WTC11 (cell line): ENCODE measurements around the gene TPBGL. TPM values are rescaled to one million over a fixed set of nuclear protein-coding genes. Genes with fewer than 3 reads are reported as not detected.

Experiments
- ATAC-seq: fragments of 200-7000 bp; cut with Tn5 transposase; 2 replicates; pipeline ENCODE4 v1.10.0; 2021; ENCODE audit warnings: mild to moderate bottlenecking, moderate library complexity
- CTCF ChIA-PET: fragments of 300-600 bp; sonication (Branson Sonifier 250); formaldehyde crosslinking; loops from one replicate; lab custom pipeline; 2021; ENCODE audit warnings: antibody characterized with exemption; lab: Charles Lee
- POLR2A ChIA-PET: fragments of 350-600 bp; sonication (Branson Sonifier 250); formaldehyde crosslinking; loops from one replicate; lab custom pipeline; 2021; ENCODE audit warnings: antibody characterized with exemption; lab: Charles Lee
- DNase-seq: peaks from one replicate; pipeline ENCODE4 v3.0.0; 2021; ENCODE audit warnings: low spot score
- H3K27ac Mint-ChIP-seq: 2 replicates; pipeline ENCODE4 v1.8.0; 2021; ENCODE audit warnings: mixed read lengths
- H3K27me3 Mint-ChIP-seq: 2 replicates; pipeline ENCODE4 v1.8.0; 2021; ENCODE audit warnings: low read depth, mild to moderate bottlenecking, moderate library complexity, mixed read lengths
- H3K36me3 Mint-ChIP-seq: 2 replicates; pipeline ENCODE4 v1.8.0; 2021; ENCODE audit warnings: mixed read lengths
- H3K4me1 Mint-ChIP-seq: 2 replicates; pipeline ENCODE4 v1.8.0; 2022; ENCODE audit warnings: mixed read lengths
- H3K4me3 Mint-ChIP-seq: 2 replicates; pipeline ENCODE4 v1.8.0; 2021; ENCODE audit warnings: mild to moderate bottlenecking, moderate library complexity, mixed read lengths
- H3K9me3 Mint-ChIP-seq: 2 replicates; pipeline ENCODE4 v1.8.0; 2021; ENCODE audit warnings: mixed read lengths
- ATF3 ChIP-seq: sonication (generic); formaldehyde crosslinking; conservative IDR thresholded peaks from 2 replicates; pipeline ENCODE4 v1.8.1; 2022; ENCODE audit warnings: mild to moderate bottlenecking, missing genetic modification reagents
- CREB1 ChIP-seq: sonication (generic); formaldehyde crosslinking; IDR thresholded peaks from 2 replicates; pipeline ENCODE4 v1.8.0; 2023; ENCODE audit warnings: mild to moderate bottlenecking, missing genetic modification reagents
- ELF4 ChIP-seq: sonication (generic); formaldehyde crosslinking; IDR thresholded peaks from 2 replicates; pipeline ENCODE4 v1.8.1; 2022; ENCODE audit warnings: low read depth, mild to moderate bottlenecking, moderate library complexity, missing genetic modification reagents
- ESRRA ChIP-seq: sonication (generic); formaldehyde crosslinking; IDR thresholded peaks from 2 replicates; pipeline ENCODE4 v1.8.1; 2022; ENCODE audit warnings: mild to moderate bottlenecking, missing genetic modification reagents, borderline replicate concordance
- GTF2I ChIP-seq: fragments of 250-450 bp; sonication (Bioruptor Pico); conservative IDR thresholded peaks from 2 replicates; pipeline ENCODE4 v1.4.0; 2021; ENCODE audit warnings: mild to moderate bottlenecking
- IRF1 ChIP-seq: sonication (generic); formaldehyde crosslinking; IDR thresholded peaks from 2 replicates; pipeline ENCODE4 v1.8.0; 2023; ENCODE audit warnings: missing genetic modification reagents
- MAX ChIP-seq: sonication (generic); formaldehyde crosslinking; IDR thresholded peaks from 2 replicates; pipeline ENCODE4 v1.8.0; 2022; ENCODE audit warnings: mild to moderate bottlenecking, missing genetic modification reagents
- NFATC4 ChIP-seq: fragments of 250-450 bp; sonication (Bioruptor Pico); IDR thresholded peaks from 2 replicates; pipeline ENCODE4 v1.9.0; 2021; ENCODE audit warnings: mild to moderate bottlenecking
- NFE2L1 ChIP-seq: sonication (generic); formaldehyde crosslinking; IDR thresholded peaks from 2 replicates; pipeline ENCODE4 v1.8.1; 2023; ENCODE audit warnings: missing genetic modification reagents
- NR3C1 ChIP-seq: sonication (generic); formaldehyde crosslinking; conservative IDR thresholded peaks from 2 replicates; pipeline ENCODE4 v1.8.1; 2023; ENCODE audit warnings: low read depth, mild to moderate bottlenecking, missing genetic modification reagents
- OVOL2 ChIP-seq: fragments of 250-450 bp; sonication (Bioruptor Pico); IDR thresholded peaks from 2 replicates; pipeline ENCODE4 v1.9.0; 2021; ENCODE audit warnings: mild to moderate bottlenecking, borderline replicate concordance
- SMAD4 ChIP-seq: sonication (generic); formaldehyde crosslinking; IDR thresholded peaks from 2 replicates; pipeline ENCODE4 v1.8.0; 2022; ENCODE audit warnings: mild to moderate bottlenecking, missing genetic modification reagents
- TCF7 ChIP-seq: sonication (generic); formaldehyde crosslinking; IDR thresholded peaks from 2 replicates; pipeline ENCODE4 v1.8.0; 2022; ENCODE audit warnings: mild to moderate bottlenecking, low read depth, missing genetic modification reagents, moderate library complexity
- TEAD1 ChIP-seq: sonication (generic); formaldehyde crosslinking; IDR thresholded peaks from 2 replicates; pipeline ENCODE4 v1.8.0; 2022; ENCODE audit warnings: mild to moderate bottlenecking, missing genetic modification reagents
- USF1 ChIP-seq: sonication (generic); formaldehyde crosslinking; IDR thresholded peaks from 2 replicates; pipeline ENCODE4 v1.8.0; 2022; ENCODE audit warnings: mild to moderate bottlenecking, missing genetic modification reagents
- ZNF121 ChIP-seq: sonication (generic); formaldehyde crosslinking; IDR thresholded peaks from 2 replicates; pipeline ENCODE4 v1.8.0; 2023; ENCODE audit warnings: missing genetic modification reagents
- ZNF138 ChIP-seq: sonication (generic); formaldehyde crosslinking; conservative IDR thresholded peaks from 2 replicates; pipeline ENCODE4 v1.8.1; 2022; ENCODE audit warnings: mild to moderate bottlenecking, moderate library complexity, missing genetic modification reagents
- ZNF396 ChIP-seq: fragments of 250-450 bp; sonication (Bioruptor Pico); IDR thresholded peaks from 2 replicates; pipeline ENCODE4 v1.8.0; 2021; ENCODE audit warnings: mild to moderate bottlenecking, moderate library complexity, borderline replicate concordance
- total RNA-seq: library from RNA; stranded (reverse); gene quantifications from 3 replicates; pipeline ENCODE4 v1.2.3, GENCODE V29; 2021
- TF ChIP-seq, protein P1 (sequence below): fragments of 250-450 bp; sonication (Bioruptor Pico); IDR thresholded peaks from 2 replicates; pipeline ENCODE4 v1.9.0; 2021; ENCODE audit warnings: moderate library complexity, mild to moderate bottlenecking, inconsistent platforms, borderline replicate concordance
- TF ChIP-seq, protein P2 (sequence below): sonication (generic); formaldehyde crosslinking; IDR thresholded peaks from 2 replicates; pipeline ENCODE4 v1.8.0; 2022; ENCODE audit warnings: missing genetic modification reagents
- TF ChIP-seq, protein P3 (sequence below): sonication (generic); formaldehyde crosslinking; IDR thresholded peaks from 2 replicates; pipeline ENCODE4 v1.8.1; 2023; ENCODE audit warnings: mild to moderate bottlenecking, missing genetic modification reagents, moderate library complexity
- TF ChIP-seq, protein P4 (sequence below): sonication (generic); formaldehyde crosslinking; IDR thresholded peaks from 2 replicates; pipeline ENCODE4 v1.8.0; 2023; ENCODE audit warnings: mild to moderate bottlenecking, missing genetic modification reagents
- TF ChIP-seq, protein P5 (sequence below): fragments of 250-450 bp; sonication (Bioruptor Pico); IDR thresholded peaks from 2 replicates; pipeline ENCODE4 v1.9.0; 2021; ENCODE audit warnings: mild to moderate bottlenecking, borderline replicate concordance

The TPBGL gene
- total RNA-seq, 1 experiment from 2014 or later, result 0.37 TPM

GRCh38 chr11:75291741-75292140 is 51.2 kb downstream of the TPBGL start (continued):
- TF ChIP-seq, protein P1, sequence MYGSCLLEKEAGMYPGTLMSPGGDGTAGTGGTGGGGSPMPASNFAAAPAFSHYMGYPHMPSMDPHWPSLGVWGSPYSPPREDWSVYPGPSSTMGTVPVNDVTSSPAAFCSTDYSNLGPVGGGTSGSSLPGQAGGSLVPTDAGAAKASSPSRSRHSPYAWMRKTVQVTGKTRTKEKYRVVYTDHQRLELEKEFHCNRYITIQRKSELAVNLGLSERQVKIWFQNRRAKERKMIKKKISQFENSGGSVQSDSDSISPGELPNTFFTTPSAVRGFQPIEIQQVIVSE (CRISPR knock-in tag), result no peak
- TF ChIP-seq, protein P2, sequence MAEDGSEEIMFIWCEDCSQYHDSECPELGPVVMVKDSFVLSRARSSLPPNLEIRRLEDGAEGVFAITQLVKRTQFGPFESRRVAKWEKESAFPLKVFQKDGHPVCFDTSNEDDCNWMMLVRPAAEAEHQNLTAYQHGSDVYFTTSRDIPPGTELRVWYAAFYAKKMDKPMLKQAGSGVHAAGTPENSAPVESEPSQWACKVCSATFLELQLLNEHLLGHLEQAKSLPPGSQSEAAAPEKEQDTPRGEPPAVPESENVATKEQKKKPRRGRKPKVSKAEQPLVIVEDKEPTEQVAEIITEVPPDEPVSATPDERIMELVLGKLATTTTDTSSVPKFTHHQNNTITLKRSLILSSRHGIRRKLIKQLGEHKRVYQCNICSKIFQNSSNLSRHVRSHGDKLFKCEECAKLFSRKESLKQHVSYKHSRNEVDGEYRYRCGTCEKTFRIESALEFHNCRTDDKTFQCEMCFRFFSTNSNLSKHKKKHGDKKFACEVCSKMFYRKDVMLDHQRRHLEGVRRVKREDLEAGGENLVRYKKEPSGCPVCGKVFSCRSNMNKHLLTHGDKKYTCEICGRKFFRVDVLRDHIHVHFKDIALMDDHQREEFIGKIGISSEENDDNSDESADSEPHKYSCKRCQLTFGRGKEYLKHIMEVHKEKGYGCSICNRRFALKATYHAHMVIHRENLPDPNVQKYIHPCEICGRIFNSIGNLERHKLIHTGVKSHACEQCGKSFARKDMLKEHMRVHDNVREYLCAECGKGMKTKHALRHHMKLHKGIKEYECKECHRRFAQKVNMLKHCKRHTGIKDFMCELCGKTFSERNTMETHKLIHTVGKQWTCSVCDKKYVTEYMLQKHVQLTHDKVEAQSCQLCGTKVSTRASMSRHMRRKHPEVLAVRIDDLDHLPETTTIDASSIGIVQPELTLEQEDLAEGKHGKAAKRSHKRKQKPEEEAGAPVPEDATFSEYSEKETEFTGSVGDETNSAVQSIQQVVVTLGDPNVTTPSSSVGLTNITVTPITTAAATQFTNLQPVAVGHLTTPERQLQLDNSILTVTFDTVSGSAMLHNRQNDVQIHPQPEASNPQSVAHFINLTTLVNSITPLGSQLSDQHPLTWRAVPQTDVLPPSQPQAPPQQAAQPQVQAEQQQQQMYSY (CRISPR knock-in tag), result no peak
- TF ChIP-seq NFE2L1 (CRISPR knock-in tag) (no peak), OVOL2 (no peak), CREB1 (CRISPR knock-in tag) (no peak), IRF1 (CRISPR knock-in tag) (no peak), SMAD4 (no peak), NFATC4 (CRISPR knock-in tag) (no peak), GTF2I (CRISPR knock-in tag) (no peak)
- TF ChIP-seq, protein P3, sequence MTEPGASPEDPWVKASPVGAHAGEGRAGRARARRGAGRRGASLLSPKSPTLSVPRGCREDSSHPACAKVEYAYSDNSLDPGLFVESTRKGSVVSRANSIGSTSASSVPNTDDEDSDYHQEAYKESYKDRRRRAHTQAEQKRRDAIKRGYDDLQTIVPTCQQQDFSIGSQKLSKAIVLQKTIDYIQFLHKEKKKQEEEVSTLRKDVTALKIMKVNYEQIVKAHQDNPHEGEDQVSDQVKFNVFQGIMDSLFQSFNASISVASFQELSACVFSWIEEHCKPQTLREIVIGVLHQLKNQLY (CRISPR knock-in tag), result no peak
- TF ChIP-seq, all 79 proteins: peak for 0

- Mint-ChIP-seq H3K4me1 (peaks cover 29% of the 10 kb centered on the region), H3K27ac (peak overlapping the region; percentile 38; the same call in 1 of the 2 replicates), H3K27me3 (no peaks in the 10 kb centered on the region), H3K4me3 (no peak overlapping the region), H3K9me3 (peaks cover 12% of the 10 kb centered on the region), H3K36me3 (peaks cover 20% of the 10 kb centered on the region)
- CTCF ChIA-PET, result interaction anchor here (4.8 kb wide), 1 partner anchor 13 kb away, joined by 25 read pairs; no protein-coding TSS in a partner anchor
- DNase-seq (no peak), ATAC-seq (no peak)
- TF ChIP-seq, protein P4, sequence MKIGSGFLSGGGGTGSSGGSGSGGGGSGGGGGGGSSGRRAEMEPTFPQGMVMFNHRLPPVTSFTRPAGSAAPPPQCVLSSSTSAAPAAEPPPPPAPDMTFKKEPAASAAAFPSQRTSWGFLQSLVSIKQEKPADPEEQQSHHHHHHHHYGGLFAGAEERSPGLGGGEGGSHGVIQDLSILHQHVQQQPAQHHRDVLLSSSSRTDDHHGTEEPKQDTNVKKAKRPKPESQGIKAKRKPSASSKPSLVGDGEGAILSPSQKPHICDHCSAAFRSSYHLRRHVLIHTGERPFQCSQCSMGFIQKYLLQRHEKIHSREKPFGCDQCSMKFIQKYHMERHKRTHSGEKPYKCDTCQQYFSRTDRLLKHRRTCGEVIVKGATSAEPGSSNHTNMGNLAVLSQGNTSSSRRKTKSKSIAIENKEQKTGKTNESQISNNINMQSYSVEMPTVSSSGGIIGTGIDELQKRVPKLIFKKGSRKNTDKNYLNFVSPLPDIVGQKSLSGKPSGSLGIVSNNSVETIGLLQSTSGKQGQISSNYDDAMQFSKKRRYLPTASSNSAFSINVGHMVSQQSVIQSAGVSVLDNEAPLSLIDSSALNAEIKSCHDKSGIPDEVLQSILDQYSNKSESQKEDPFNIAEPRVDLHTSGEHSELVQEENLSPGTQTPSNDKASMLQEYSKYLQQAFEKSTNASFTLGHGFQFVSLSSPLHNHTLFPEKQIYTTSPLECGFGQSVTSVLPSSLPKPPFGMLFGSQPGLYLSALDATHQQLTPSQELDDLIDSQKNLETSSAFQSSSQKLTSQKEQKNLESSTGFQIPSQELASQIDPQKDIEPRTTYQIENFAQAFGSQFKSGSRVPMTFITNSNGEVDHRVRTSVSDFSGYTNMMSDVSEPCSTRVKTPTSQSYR (CRISPR knock-in tag), result no peak
- no peak for TF ChIP-seq ESRRA (CRISPR knock-in tag)
- no peak for TF ChIP-seq ATF3 (CRISPR knock-in tag)
- no peak for TF ChIP-seq USF1 (CRISPR knock-in tag)
- TF ChIP-seq MAX (CRISPR knock-in tag), result no peak
- TF ChIP-seq NR3C1 (CRISPR knock-in tag), result no peak
- TF ChIP-seq ZNF138 (CRISPR knock-in tag), result no peak
- TF ChIP-seq ZNF396 (CRISPR knock-in tag), result no peak
- no peak for TF ChIP-seq ELF4
- TF ChIP-seq TCF7 (CRISPR knock-in tag), result no peak
- TF ChIP-seq, protein P5, sequence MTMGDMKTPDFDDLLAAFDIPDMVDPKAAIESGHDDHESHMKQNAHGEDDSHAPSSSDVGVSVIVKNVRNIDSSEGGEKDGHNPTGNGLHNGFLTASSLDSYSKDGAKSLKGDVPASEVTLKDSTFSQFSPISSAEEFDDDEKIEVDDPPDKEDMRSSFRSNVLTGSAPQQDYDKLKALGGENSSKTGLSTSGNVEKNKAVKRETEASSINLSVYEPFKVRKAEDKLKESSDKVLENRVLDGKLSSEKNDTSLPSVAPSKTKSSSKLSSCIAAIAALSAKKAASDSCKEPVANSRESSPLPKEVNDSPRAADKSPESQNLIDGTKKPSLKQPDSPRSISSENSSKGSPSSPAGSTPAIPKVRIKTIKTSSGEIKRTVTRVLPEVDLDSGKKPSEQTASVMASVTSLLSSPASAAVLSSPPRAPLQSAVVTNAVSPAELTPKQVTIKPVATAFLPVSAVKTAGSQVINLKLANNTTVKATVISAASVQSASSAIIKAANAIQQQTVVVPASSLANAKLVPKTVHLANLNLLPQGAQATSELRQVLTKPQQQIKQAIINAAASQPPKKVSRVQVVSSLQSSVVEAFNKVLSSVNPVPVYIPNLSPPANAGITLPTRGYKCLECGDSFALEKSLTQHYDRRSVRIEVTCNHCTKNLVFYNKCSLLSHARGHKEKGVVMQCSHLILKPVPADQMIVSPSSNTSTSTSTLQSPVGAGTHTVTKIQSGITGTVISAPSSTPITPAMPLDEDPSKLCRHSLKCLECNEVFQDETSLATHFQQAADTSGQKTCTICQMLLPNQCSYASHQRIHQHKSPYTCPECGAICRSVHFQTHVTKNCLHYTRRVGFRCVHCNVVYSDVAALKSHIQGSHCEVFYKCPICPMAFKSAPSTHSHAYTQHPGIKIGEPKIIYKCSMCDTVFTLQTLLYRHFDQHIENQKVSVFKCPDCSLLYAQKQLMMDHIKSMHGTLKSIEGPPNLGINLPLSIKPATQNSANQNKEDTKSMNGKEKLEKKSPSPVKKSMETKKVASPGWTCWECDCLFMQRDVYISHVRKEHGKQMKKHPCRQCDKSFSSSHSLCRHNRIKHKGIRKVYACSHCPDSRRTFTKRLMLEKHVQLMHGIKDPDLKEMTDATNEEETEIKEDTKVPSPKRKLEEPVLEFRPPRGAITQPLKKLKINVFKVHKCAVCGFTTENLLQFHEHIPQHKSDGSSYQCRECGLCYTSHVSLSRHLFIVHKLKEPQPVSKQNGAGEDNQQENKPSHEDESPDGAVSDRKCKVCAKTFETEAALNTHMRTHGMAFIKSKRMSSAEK (CRISPR knock-in tag), result no peak
- no peak for TF ChIP-seq ZNF121 (CRISPR knock-in tag)
- TF ChIP-seq TEAD1 (CRISPR knock-in tag), result no peak
- POLR2A ChIA-PET, result no interaction called here
Observed at GRCh38 chr11:75292943-75293342, 52.4 kb downstream of the TPBGL start.
